IMR-90 (cell line): ENCODE results near the gene NRARP.

ENCODE experiments used
- CTCF ChIP-seq: conservative IDR thresholded peaks from 2 replicates; pipeline ENCODE4 v1.5.1; 2012; ENCODE audit warnings: mild to moderate bottlenecking, low read depth, low read length, improper control_type of control experiment
- NFE2L2 ChIP-seq: fragments of 150-350 bp; IDR thresholded peaks from 2 replicates; pipeline ENCODE4 v1.6.1; 2016; ENCODE audit warnings: low read depth, mild to moderate bottlenecking, low read length
- POLR2A ChIP-seq: IDR thresholded peaks from 2 replicates; pipeline ENCODE4 v1.6.1; 2012; ENCODE audit warnings: mild to moderate bottlenecking, low read depth, low read length
- RFX5 ChIP-seq: IDR thresholded peaks from 2 replicates; pipeline ENCODE4 v1.8.0; 2012; ENCODE audit warnings: low read depth, mild to moderate bottlenecking, low read length, moderate library complexity
- TF ChIP-seq, protein P1 (sequence below): fragments of 150-350 bp; IDR thresholded peaks from 2 replicates; pipeline ENCODE4 v1.6.1; 2017; ENCODE audit warnings: mild to moderate bottlenecking, antibody characterized with exemption, low read length, low read depth
- TF ChIP-seq, protein P2 (sequence below): fragments of 150-350 bp; IDR thresholded peaks from 2 replicates; pipeline ENCODE4 v1.6.1; 2016; ENCODE audit warnings: low read depth, mild to moderate bottlenecking, low read length, moderate library complexity, borderline replicate concordance

- peak; percentile 53 for TF ChIP-seq CTCF
- TF ChIP-seq, protein P1, sequence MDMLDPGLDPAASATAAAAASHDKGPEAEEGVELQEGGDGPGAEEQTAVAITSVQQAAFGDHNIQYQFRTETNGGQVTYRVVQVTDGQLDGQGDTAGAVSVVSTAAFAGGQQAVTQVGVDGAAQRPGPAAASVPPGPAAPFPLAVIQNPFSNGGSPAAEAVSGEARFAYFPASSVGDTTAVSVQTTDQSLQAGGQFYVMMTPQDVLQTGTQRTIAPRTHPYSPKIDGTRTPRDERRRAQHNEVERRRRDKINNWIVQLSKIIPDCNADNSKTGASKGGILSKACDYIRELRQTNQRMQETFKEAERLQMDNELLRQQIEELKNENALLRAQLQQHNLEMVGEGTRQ: no peak
- TF ChIP-seq POLR2A: no peak
- no peak for TF ChIP-seq NFE2L2
- TF ChIP-seq, protein P2, sequence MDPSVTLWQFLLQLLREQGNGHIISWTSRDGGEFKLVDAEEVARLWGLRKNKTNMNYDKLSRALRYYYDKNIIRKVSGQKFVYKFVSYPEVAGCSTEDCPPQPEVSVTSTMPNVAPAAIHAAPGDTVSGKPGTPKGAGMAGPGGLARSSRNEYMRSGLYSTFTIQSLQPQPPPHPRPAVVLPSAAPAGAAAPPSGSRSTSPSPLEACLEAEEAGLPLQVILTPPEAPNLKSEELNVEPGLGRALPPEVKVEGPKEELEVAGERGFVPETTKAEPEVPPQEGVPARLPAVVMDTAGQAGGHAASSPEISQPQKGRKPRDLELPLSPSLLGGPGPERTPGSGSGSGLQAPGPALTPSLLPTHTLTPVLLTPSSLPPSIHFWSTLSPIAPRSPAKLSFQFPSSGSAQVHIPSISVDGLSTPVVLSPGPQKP: no peak
- TF ChIP-seq RFX5: no peak
Measured at GRCh38 chr9:137302449-137303150, 529 bp upstream of the NRARP start.
